Caco-2 (cell line): Measurements from ENCODE around the gene DHRS4. TPM values are rescaled to one million over a fixed set of nuclear protein-coding genes. Genes with fewer than 3 reads are reported as not detected.
A peak's percentile ranks its signal among the peaks of the same experiment; 100 is the strongest.
"Not testable (repeated sequence)": the region's sequence is repeated elsewhere in the genome, so short reads cannot be mapped to it uniquely, and the experiment has no call there.

Experiments used
- BruUV-seq: library from RNA; stranded (reverse); fragments of 400-500 nt; replicated peaks from 2 replicates; lab custom pipeline; 2021; lab: Mats Ljungman, UMichigan
- CTCF ChIA-PET: fragments of 300-600 bp; sonication (Branson Sonifier 250); formaldehyde crosslinking; loops from one replicate; lab custom pipeline; 2022; ENCODE audit warnings: antibody characterized with exemption; lab: Charles Lee
- POLR2A ChIA-PET: fragments of 300-600 bp; sonication (Branson Sonifier 250); formaldehyde crosslinking; loops from one replicate; lab custom pipeline; 2022; ENCODE audit warnings: antibody characterized with exemption; lab: Charles Lee
- DNase-seq, 2 experiments: peaks; one replicate each; pipeline versions ENCODE4 v3.0.0 to v3.0.0-alpha.2; 2020 to 2022
- H3K27me3 ChIP-seq: replicated peaks from 2 replicates; pipeline ENCODE4 v1.6.0; 2011; ENCODE audit warnings: low read length; ENCODE audit not compliant: control insufficient read depth, insufficient read depth
- H3K36me3 ChIP-seq: 2 replicates; pipeline ENCODE4 v1.5.1; 2011; ENCODE audit warnings: low read length; ENCODE audit not compliant: control insufficient read depth, insufficient read depth
- H3K4me1 ChIP-seq: fragments of 250-450 bp; sonication (Bioruptor Pico); 2 replicates; pipeline ENCODE4 v1.5.1; 2020; ENCODE audit warnings: mild to moderate bottlenecking
- H3K4me3 ChIP-seq: 2 replicates; pipeline ENCODE4 v1.5.1; 2011; ENCODE audit warnings: low read depth, mild to moderate bottlenecking, control low read depth, low read length
- H3K9me3 ChIP-seq: fragments of 250-450 bp; sonication (Bioruptor Pico); 2 replicates; pipeline ENCODE4 v1.5.1; 2020; ENCODE audit warnings: mild to moderate bottlenecking, moderate library complexity
- H3K27ac Mint-ChIP-seq: one replicate; pipeline ENCODE4 v1.8.0; 2022; ENCODE audit warnings: mixed read lengths; ENCODE audit not compliant: unreplicated experiment
- H3K27me3 Mint-ChIP-seq: one replicate; pipeline ENCODE4 v1.8.0; 2022; ENCODE audit warnings: mixed read lengths; ENCODE audit not compliant: insufficient read depth, unreplicated experiment
- H3K36me3 Mint-ChIP-seq: one replicate; pipeline ENCODE4 v1.8.0; 2022; ENCODE audit warnings: mild to moderate bottlenecking, mixed read lengths; ENCODE audit not compliant: insufficient read depth, unreplicated experiment
- H3K4me1 Mint-ChIP-seq: one replicate; pipeline ENCODE4 v1.8.0; 2022; ENCODE audit warnings: low read depth, mixed read lengths; ENCODE audit not compliant: unreplicated experiment
- H3K4me3 Mint-ChIP-seq: one replicate; pipeline ENCODE4 v1.8.0; 2022; ENCODE audit warnings: mild to moderate bottlenecking, moderate library complexity, mixed read lengths; ENCODE audit not compliant: unreplicated experiment
- H3K9me3 Mint-ChIP-seq: one replicate; pipeline ENCODE4 v1.8.0; 2022; ENCODE audit warnings: mixed read lengths; ENCODE audit not compliant: unreplicated experiment
- intact Hi-C: fragments of 100-400 bp; cut with micrococcal nuclease; formaldehyde crosslinking; loops from one replicate; pipeline ENCODE4 v1.10.0; 2022; ENCODE audit not compliant: unreplicated experiment
- total RNA-seq: library from RNA; stranded (reverse); gene quantifications from 2 replicates; pipeline ENCODE4 v1.2.3, GENCODE V29; 2022
- TF ChIP-seq, protein P1 (sequence below), 2 experiments: fragments of 200-600 bp in 1 of 2; IDR thresholded peaks; 1 replicate in 1 of 2; 2 replicates in 1 of 2; pipeline versions ENCODE4 v1.5.1 to v1.8.0; 2011 to 2022; ENCODE audit warnings: antibody characterized with exemption in 1 of 2, control low read depth in 1 of 2, inconsistent platforms in 1 of 2, low read depth in 1 of 2, low read length in 1 of 2, mild to moderate bottlenecking in 1 of 2, moderate library complexity in 1 of 2; ENCODE audit not compliant: insufficient read depth in 1 of 2, severe bottlenecking in 1 of 2, unreplicated experiment in 1 of 2

The DHRS4 gene
- total RNA-seq, 1 experiment from 2014 or later = 8.6 TPM

GRCh38 chr14:23977208-23977607 is 23.6 kb downstream of the DHRS4 start:
- H3K36me3 Mint-ChIP-seq, H3K27me3 Mint-ChIP-seq, BruUV-seq, DNase-seq, H3K27ac Mint-ChIP-seq, CTCF ChIA-PET, H3K36me3 ChIP-seq, H3K9me3 ChIP-seq, intact Hi-C loops, H3K4me1 ChIP-seq, H3K4me1 Mint-ChIP-seq, H3K27me3 ChIP-seq, H3K4me3 ChIP-seq, H3K4me3 Mint-ChIP-seq, H3K9me3 Mint-ChIP-seq, POLR2A ChIA-PET: not testable (repeated sequence)
- TF ChIP-seq, protein P1, sequence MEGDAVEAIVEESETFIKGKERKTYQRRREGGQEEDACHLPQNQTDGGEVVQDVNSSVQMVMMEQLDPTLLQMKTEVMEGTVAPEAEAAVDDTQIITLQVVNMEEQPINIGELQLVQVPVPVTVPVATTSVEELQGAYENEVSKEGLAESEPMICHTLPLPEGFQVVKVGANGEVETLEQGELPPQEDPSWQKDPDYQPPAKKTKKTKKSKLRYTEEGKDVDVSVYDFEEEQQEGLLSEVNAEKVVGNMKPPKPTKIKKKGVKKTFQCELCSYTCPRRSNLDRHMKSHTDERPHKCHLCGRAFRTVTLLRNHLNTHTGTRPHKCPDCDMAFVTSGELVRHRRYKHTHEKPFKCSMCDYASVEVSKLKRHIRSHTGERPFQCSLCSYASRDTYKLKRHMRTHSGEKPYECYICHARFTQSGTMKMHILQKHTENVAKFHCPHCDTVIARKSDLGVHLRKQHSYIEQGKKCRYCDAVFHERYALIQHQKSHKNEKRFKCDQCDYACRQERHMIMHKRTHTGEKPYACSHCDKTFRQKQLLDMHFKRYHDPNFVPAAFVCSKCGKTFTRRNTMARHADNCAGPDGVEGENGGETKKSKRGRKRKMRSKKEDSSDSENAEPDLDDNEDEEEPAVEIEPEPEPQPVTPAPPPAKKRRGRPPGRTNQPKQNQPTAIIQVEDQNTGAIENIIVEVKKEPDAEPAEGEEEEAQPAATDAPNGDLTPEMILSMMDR (IDR thresholded peaks at IDR 0.05; ENCODE audit: insufficient read depth in 1 of 2, low read depth in 1 of 2, low read length in 1 of 2, severe bottlenecking in 1 of 2, unreplicated experiment in 1 of 2) = peak; percentile 23 to 24

GRCh38 chr14:23981951-23982813 is 28.6 kb downstream of the DHRS4 start:
- H3K27me3 Mint-ChIP-seq, POLR2A ChIA-PET, BruUV-seq, H3K36me3 Mint-ChIP-seq, H3K4me3 Mint-ChIP-seq, H3K27me3 ChIP-seq, H3K4me1 ChIP-seq, H3K4me3 ChIP-seq, H3K9me3 Mint-ChIP-seq, CTCF ChIA-PET, H3K4me1 Mint-ChIP-seq, intact Hi-C loops, DNase-seq, H3K36me3 ChIP-seq, H3K9me3 ChIP-seq, H3K27ac Mint-ChIP-seq: not testable (repeated sequence)

DNA sequence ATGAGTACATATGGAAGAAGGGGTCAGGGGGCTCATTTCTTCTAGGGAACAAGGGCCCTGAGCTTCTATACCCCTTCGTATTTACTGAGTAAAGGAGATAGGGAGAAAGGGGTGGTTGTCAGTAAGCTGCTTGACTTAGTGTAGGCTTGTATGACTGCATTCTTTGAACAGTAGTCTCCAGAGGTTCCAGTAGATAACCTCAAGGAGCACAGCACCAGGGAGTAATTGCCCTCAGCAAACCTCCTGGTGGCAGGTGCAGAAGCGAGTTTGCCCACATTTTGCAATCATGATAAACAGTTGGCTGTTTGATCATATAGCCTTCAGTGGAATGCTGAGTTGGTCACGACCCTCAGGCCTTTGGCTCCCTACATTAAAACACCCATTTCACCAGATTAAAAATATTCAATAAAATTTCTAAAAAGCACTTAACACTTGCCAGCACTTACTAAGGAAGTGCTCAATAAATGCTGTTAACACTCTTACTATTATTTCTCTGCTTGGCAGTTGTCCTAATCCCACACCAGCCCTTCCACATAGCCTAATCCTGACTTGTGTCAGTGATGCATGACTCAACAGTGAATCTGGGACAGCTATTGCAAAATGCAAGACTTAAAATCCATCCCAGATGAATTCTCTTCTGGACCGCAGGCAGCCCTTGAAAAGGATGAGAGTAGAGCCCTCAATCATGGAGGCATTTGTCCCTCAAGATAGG is 31.5 kb downstream of the DHRS4 start:
- Mint-ChIP-seq H3K4me3 (no peak overlapping the region), H3K27me3 (no peaks in the 10 kb centered on the region), H3K36me3 (peaks cover 5% of the 10 kb centered on the region), H3K27ac (no peak overlapping the region), H3K4me1 (no peaks in the 10 kb centered on the region), H3K9me3 (no peaks in the 10 kb centered on the region)
- BruUV-seq = no TSS peak
- CTCF ChIA-PET = interaction anchor here (0.7 kb wide), 1 partner anchor 96 kb away, joined by 6 read pairs; no protein-coding TSS in a partner anchor
- no peaks in the 10 kb centered on the region for H3K4me1 ChIP-seq
- no peak overlapping the region for H3K4me3 ChIP-seq
- TF ChIP-seq, protein P1 (IDR thresholded peaks at IDR 0.05; ENCODE audit: insufficient read depth in 1 of 2, low read depth in 1 of 2, low read length in 1 of 2, severe bottlenecking in 1 of 2, unreplicated experiment in 1 of 2) = no peak
- H3K9me3 ChIP-seq = no peaks in the 10 kb centered on the region
- H3K27me3 ChIP-seq = no peaks in the 10 kb centered on the region
- POLR2A ChIA-PET = interaction anchor here (0.6 kb wide), 1 partner anchor 229 kb away, joined by 8 read pairs; no protein-coding TSS in a partner anchor
- intact Hi-C loops = no loop called here
- no peaks in the 10 kb centered on the region for H3K36me3 ChIP-seq
- DNase-seq = peak; percentile 37 to 60

GRCh38 chr14:23988223-23988606 is 34.6 kb downstream of the DHRS4 start:
- not testable (repeated sequence) for H3K36me3 Mint-ChIP-seq, H3K27ac Mint-ChIP-seq

GRCh38 chr14:23988607-23989363 is 35.2 kb downstream of the DHRS4 start, which contains the start of gene DHRS4L2:
DHRS4L2 (plus strand) TSS chr14:23988929; CDS start chr14:23988948, 19 bp downstream.
- Mint-ChIP-seq H3K27ac (peak within 1 kb of the TSS; percentile 64), H3K4me3 (peak within 1 kb of the TSS; percentile 72)
- H3K9me3 ChIP-seq, intact Hi-C loops, CTCF ChIA-PET, H3K4me1 ChIP-seq, H3K36me3 ChIP-seq, H3K9me3 Mint-ChIP-seq, H3K27me3 Mint-ChIP-seq, BruUV-seq, H3K4me1 Mint-ChIP-seq, H3K36me3 Mint-ChIP-seq, H3K27me3 ChIP-seq: not testable (repeated sequence)
- POLR2A ChIA-PET = interaction anchor here (0.6 to 1.0 kb wide), 2 partner anchors 113 to 126 kb away, joined by 3 to 4 read pairs; partner anchors contain the start of genes DCAF11 and NRL
- peak within 1 kb of the TSS; percentile 39 for H3K4me3 ChIP-seq
- peak; percentile 80 to 85 for DNase-seq

More at GRCh38 chr14:23988223-23988606, 34.6 kb downstream of the DHRS4 start:
- H3K4me3 ChIP-seq, H3K9me3 Mint-ChIP-seq, H3K27me3 Mint-ChIP-seq, H3K27me3 ChIP-seq, DNase-seq, H3K36me3 ChIP-seq, H3K4me1 Mint-ChIP-seq, intact Hi-C loops, BruUV-seq, CTCF ChIA-PET, H3K4me1 ChIP-seq, H3K9me3 ChIP-seq: not testable (repeated sequence)
- H3K4me3 Mint-ChIP-seq = peak overlapping the region; percentile 72
- POLR2A ChIA-PET = interaction anchor here (1.0 kb wide), 1 partner anchor 126 kb away, joined by 3 read pairs; the partner anchor contains the start of genes DCAF11 and NRL
